ENCODE data around the gene IL17B.
A peak's percentile ranks its signal among the peaks of the same experiment; 100 is the strongest.

Gene IL17B

DNA sequence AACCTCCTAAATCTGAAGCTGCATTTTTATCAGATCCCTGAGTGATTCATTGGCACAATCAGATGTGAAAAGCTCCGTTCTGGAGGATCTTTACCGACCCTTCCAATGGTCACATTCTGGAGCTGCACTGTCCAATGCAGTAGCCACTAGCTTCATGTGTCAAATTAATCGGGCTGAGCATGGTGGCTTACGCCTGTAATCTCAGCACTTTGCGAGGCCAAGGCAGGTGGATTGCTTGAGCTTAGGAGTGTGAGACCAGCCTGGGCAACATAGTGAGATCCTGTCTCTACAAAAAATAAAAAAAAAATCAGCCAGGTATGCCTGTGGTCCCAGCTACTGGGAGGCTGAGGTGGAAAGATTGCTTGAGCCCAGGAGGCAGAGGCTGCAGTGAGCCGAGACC lies 3.7 kb downstream of the IL17B start:
- Histone ChIP-seq H3K9me3 (ENCODE audit: control insufficient read depth, low read length) (no peaks in the 10 kb centered on the region), H2AK5ac (ENCODE audit: low read length, severe bottlenecking) (no peak overlapping the region), H3K23ac (ENCODE audit: low read length in 2 of 2) (no peak overlapping the region), H3K27ac (ENCODE audit: low read length, poor library complexity, severe bottlenecking) (no peak overlapping the region), H3K14ac (ENCODE audit: low read length in 2 of 2) (no peak overlapping the region), H3K4ac (ENCODE audit: low read depth in 1 of 2, low read length in 2 of 2) (no peak overlapping the region), H2BK15ac (ENCODE audit: low read depth, poor library complexity, severe bottlenecking) (no peak overlapping the region), H4K8ac (ENCODE audit: low read length) (no peak overlapping the region), H3K79me1 (replicated peaks; ENCODE audit: low read length, poor library complexity, severe bottlenecking) (no peaks in the 10 kb centered on the region), H3K36me3 (ENCODE audit: control insufficient read depth in 1 of 2, insufficient read depth in 2 of 2, low read depth in 1 of 2, low read length in 2 of 2) (no peaks in the 10 kb centered on the region), H2BK12ac (ENCODE audit: low read length in 2 of 2) (no peak overlapping the region), H3K9ac (ENCODE audit: low read length) (no peak overlapping the region), H2BK5ac (ENCODE audit: low read depth, low read length, poor library complexity, severe bottlenecking) (no peak overlapping the region), H3K27me3 (ENCODE audit: control insufficient read depth in 1 of 2, insufficient read depth in 1 of 2, low read length in 2 of 2) (peaks cover 4 to 26% of the 10 kb centered on the region in 2 experiments), H3K4me1 (ENCODE audit: control insufficient read depth, insufficient read depth, low read depth, low read length) (no peaks in the 10 kb centered on the region), H4K91ac (ENCODE audit: low read length) (no peak overlapping the region), H2AFZ (ENCODE audit: low read depth, low read length) (no peak overlapping the region), H3K4me2 (ENCODE audit: low read length, poor library complexity, severe bottlenecking) (no peak overlapping the region), H2BK120ac (ENCODE audit: low read depth, low read length) (no peak overlapping the region), H3K4me3 (ENCODE audit: insufficient read depth in 1 of 2, low read depth in 1 of 2, low read length in 2 of 2) (no peak overlapping the region), H3K18ac (ENCODE audit: low read depth in 1 of 2, low read length in 2 of 2) (no peak overlapping the region)
- DNase-seq: no peak
- WGBS: 94% methylated on average over 6 of the region's 6 CpGs

DNA sequence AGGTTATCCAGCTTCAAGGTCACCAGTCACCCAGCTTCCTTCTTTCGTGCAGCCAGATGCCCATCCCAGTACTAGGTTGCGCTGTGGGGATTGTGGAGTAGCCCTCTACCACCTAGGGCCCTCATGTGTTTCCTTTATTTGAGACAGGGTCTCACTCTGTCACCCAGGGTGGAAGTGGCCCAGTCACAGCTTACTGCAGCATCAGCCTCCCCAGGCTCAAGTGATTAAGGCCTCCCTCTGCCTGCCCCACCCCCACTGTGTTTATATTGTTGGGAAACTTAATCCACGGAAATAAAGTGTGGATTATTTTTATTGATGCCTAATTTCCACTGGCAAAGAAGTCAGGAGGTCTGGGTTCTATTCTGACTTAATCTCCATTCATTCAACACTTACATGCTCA lies 4.3 kb downstream of the IL17B start:
- Histone ChIP-seq H3K23ac (ENCODE audit: low read length in 2 of 2) (no peak overlapping the region), H3K4me3 (ENCODE audit: insufficient read depth in 1 of 2, low read depth in 1 of 2, low read length in 2 of 2) (no peak overlapping the region), H2BK12ac (ENCODE audit: low read length in 2 of 2) (peak overlapping the region in 1 of 2 experiments; percentile 30), H2BK5ac (ENCODE audit: low read depth, low read length, poor library complexity, severe bottlenecking) (no peak overlapping the region), H3K27me3 (ENCODE audit: control insufficient read depth in 1 of 2, insufficient read depth in 1 of 2, low read length in 2 of 2) (peaks cover 4 to 24% of the 10 kb centered on the region in 2 experiments), H3K4ac (ENCODE audit: low read depth in 1 of 2, low read length in 2 of 2) (no peak overlapping the region), H3K4me2 (ENCODE audit: low read length, poor library complexity, severe bottlenecking) (no peak overlapping the region), H3K9me3 (ENCODE audit: control insufficient read depth, low read length) (no peaks in the 10 kb centered on the region), H2BK120ac (ENCODE audit: low read depth, low read length) (no peak overlapping the region), H3K79me1 (replicated peaks; ENCODE audit: low read length, poor library complexity, severe bottlenecking) (no peaks in the 10 kb centered on the region), H3K36me3 (ENCODE audit: control insufficient read depth in 1 of 2, insufficient read depth in 2 of 2, low read depth in 1 of 2, low read length in 2 of 2) (no peaks in the 10 kb centered on the region), H4K91ac (ENCODE audit: low read length) (no peak overlapping the region), H3K18ac (ENCODE audit: low read depth in 1 of 2, low read length in 2 of 2) (no peak overlapping the region), H3K4me1 (ENCODE audit: control insufficient read depth, insufficient read depth, low read depth, low read length) (no peaks in the 10 kb centered on the region), H2AK5ac (ENCODE audit: low read length, severe bottlenecking) (no peak overlapping the region), H3K14ac (ENCODE audit: low read length in 2 of 2) (no peak overlapping the region), H2AFZ (ENCODE audit: low read depth, low read length) (no peak overlapping the region), H2BK15ac (ENCODE audit: low read depth, poor library complexity, severe bottlenecking) (no peak overlapping the region), H3K9ac (ENCODE audit: low read length) (no peak overlapping the region), H3K27ac (ENCODE audit: low read length, poor library complexity, severe bottlenecking) (no peak overlapping the region), H4K8ac (ENCODE audit: low read length) (no peak overlapping the region)
- no peak for DNase-seq
- WGBS: 95% methylated on average over 2 of the region's 3 CpGs

DNA sequence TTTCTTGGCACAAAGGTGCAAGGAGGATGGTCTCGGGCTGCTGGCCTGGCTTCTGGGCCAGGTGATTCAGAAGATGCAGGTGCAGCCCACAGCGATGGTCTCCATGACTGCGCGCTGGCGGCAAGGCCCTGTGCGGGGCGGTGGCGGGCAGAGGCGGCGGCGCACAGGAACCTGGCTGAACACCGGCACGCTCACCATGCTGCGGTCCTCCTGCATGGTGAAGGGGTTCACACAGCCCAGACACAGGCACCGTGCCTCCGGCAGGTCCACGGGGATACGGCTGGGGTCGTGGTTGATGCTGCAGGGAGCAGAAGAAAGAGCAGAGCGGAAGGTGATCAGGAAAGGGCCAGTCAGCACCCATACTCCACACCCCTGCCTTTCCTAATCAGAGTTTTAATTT lies 4.8 kb downstream of the IL17B start:
- Histone ChIP-seq H3K14ac (ENCODE audit: low read length in 2 of 2) (peak overlapping the region in 1 of 2 experiments; percentile 44), H3K4ac (ENCODE audit: low read depth in 1 of 2, low read length in 2 of 2) (no peak overlapping the region), H4K8ac (ENCODE audit: low read length) (no peak overlapping the region), H2AK5ac (ENCODE audit: low read length, severe bottlenecking) (no peak overlapping the region), H3K23ac (ENCODE audit: low read length in 2 of 2) (no peak overlapping the region), H2BK120ac (ENCODE audit: low read depth, low read length) (no peak overlapping the region), H3K4me3 (ENCODE audit: insufficient read depth in 1 of 2, low read depth in 1 of 2, low read length in 2 of 2) (no peak overlapping the region), H4K91ac (ENCODE audit: low read length) (peak overlapping the region; percentile 61), H2BK15ac (ENCODE audit: low read depth, poor library complexity, severe bottlenecking) (no peak overlapping the region), H3K36me3 (ENCODE audit: control insufficient read depth in 1 of 2, insufficient read depth in 2 of 2, low read depth in 1 of 2, low read length in 2 of 2) (no peaks in the 10 kb centered on the region), H2AFZ (ENCODE audit: low read depth, low read length) (no peak overlapping the region), H3K4me2 (ENCODE audit: low read length, poor library complexity, severe bottlenecking) (no peak overlapping the region), H3K9me3 (ENCODE audit: control insufficient read depth, low read length) (no peaks in the 10 kb centered on the region), H2BK12ac (ENCODE audit: low read length in 2 of 2) (peak overlapping the region in 1 of 2 experiments; percentile 61), H2BK5ac (ENCODE audit: low read depth, low read length, poor library complexity, severe bottlenecking) (no peak overlapping the region), H3K79me1 (replicated peaks; ENCODE audit: low read length, poor library complexity, severe bottlenecking) (no peaks in the 10 kb centered on the region), H3K9ac (ENCODE audit: low read length) (no peak overlapping the region), H3K27me3 (ENCODE audit: control insufficient read depth in 1 of 2, insufficient read depth in 1 of 2, low read length in 2 of 2) (peaks cover 4 to 22% of the 10 kb centered on the region in 2 experiments), H3K18ac (ENCODE audit: low read depth in 1 of 2, low read length in 2 of 2) (no peak overlapping the region), H3K27ac (ENCODE audit: low read length, poor library complexity, severe bottlenecking) (no peak overlapping the region), H3K4me1 (ENCODE audit: control insufficient read depth, insufficient read depth, low read depth, low read length) (no peaks in the 10 kb centered on the region)
- no peak for DNase-seq
- 93% methylated on average over 18 of the region's 20 CpGs for WGBS

DNA sequence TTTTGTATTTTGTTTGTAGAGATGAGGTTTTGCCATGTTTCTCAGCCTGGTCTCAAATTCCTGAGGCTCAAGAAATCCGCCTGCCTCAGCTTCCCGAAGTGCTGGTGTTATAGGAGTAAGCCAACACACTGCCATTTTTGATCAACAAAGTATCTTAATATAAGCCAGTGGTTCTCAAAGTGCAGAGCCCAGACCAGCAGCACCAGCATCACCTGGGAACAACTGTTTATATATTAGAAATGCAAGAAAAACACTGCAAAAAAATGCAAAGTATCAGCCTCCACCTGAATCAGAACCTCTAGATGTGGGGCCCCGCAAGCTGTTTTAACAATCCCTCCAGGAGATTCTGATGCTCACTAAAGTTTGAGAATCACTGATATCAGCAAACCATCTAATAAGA lies 6.2 kb downstream of the IL17B start:
- Histone ChIP-seq H4K91ac (ENCODE audit: low read length) (no peak overlapping the region), H3K9me3 (ENCODE audit: control insufficient read depth, low read length) (no peaks in the 10 kb centered on the region), H4K8ac (ENCODE audit: low read length) (no peak overlapping the region), H3K27me3 (ENCODE audit: control insufficient read depth in 1 of 2, insufficient read depth in 1 of 2, low read length in 2 of 2) (peaks cover 4 to 22% of the 10 kb centered on the region in 2 experiments), H3K4me3 (ENCODE audit: insufficient read depth in 1 of 2, low read depth in 1 of 2, low read length in 2 of 2) (no peak overlapping the region), H3K4me2 (ENCODE audit: low read length, poor library complexity, severe bottlenecking) (no peak overlapping the region), H3K14ac (ENCODE audit: low read length in 2 of 2) (no peak overlapping the region), H3K4me1 (ENCODE audit: control insufficient read depth, insufficient read depth, low read depth, low read length) (peaks cover under 1% of the 10 kb centered on the region), H2BK12ac (ENCODE audit: low read length in 2 of 2) (no peak overlapping the region), H3K18ac (ENCODE audit: low read depth in 1 of 2, low read length in 2 of 2) (no peak overlapping the region), H2BK5ac (ENCODE audit: low read depth, low read length, poor library complexity, severe bottlenecking) (no peak overlapping the region), H3K23ac (ENCODE audit: low read length in 2 of 2) (no peak overlapping the region), H3K4ac (ENCODE audit: low read depth in 1 of 2, low read length in 2 of 2) (no peak overlapping the region), H3K79me1 (replicated peaks; ENCODE audit: low read length, poor library complexity, severe bottlenecking) (no peaks in the 10 kb centered on the region), H3K27ac (ENCODE audit: low read length, poor library complexity, severe bottlenecking) (no peak overlapping the region), H2BK120ac (ENCODE audit: low read depth, low read length) (no peak overlapping the region), H3K9ac (ENCODE audit: low read length) (no peak overlapping the region), H3K36me3 (ENCODE audit: control insufficient read depth in 1 of 2, insufficient read depth in 2 of 2, low read depth in 1 of 2, low read length in 2 of 2) (no peaks in the 10 kb centered on the region), H2BK15ac (ENCODE audit: low read depth, poor library complexity, severe bottlenecking) (no peak overlapping the region), H2AK5ac (ENCODE audit: low read length, severe bottlenecking) (no peak overlapping the region), H2AFZ (ENCODE audit: low read depth, low read length) (no peak overlapping the region)
- 100% methylated on average over 3 of the region's 3 CpGs for WGBS
- DNase-seq: no peak
